ENCODE data around the gene KLHDC8A. TPM values are rescaled to one million over a fixed set of nuclear protein-coding genes. Genes with fewer than 3 reads are reported as not detected.
"Not testable (repeated sequence)": the region's sequence is repeated elsewhere in the genome, so short reads cannot be mapped to it uniquely, and the experiment has no call there.

Gene KLHDC8A
- total and polyA plus RNA-seq, 4 experiments from 2014 or later: not detected

DNA sequence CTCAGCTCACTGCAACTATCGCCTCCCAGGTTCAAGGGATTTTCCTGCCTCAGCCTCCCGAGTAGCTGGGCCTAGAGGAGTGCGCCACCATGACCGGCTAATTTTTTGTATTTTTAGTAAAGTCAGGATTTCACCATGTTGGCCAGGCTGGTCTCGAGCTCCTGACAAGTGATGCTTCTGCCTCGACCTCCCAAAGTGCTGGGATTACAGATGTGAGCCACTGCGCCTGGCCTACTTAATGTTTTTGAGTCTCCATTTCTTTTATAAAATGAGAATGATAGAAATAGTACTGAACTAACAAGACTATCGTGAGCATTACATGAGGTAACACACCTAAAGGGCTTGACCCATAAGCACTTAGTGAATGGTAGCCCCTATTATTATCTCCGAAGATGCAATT, 56.6 kb downstream of the KLHDC8A start:
- Histone ChIP-seq H3K27ac (ENCODE audit: low read depth, low read length) (no peak overlapping the region), H3K4me1 (ENCODE audit: insufficient read depth, low read length) (peaks cover 35% of the 10 kb centered on the region), H3K9me3 (ENCODE audit: control insufficient read depth in 1 of 2, low read length in 2 of 2) (no peaks in the 10 kb centered on the region), H3K4me3 (ENCODE audit: low read length in 2 of 2) (no peak overlapping the region), H3K27me3 (ENCODE audit: insufficient read depth, low read length) (no peaks in the 10 kb centered on the region), H3K36me3 (ENCODE audit: insufficient read depth, low read length) (peaks cover 30% of the 10 kb centered on the region)
- H3K4me3 Mint-ChIP-seq: no peak overlapping the region
- ChIA-PET POLR2A (ENCODE audit: partially characterized antibody) (interaction anchor here (2.9 to 15.2 kb wide), 3 partner anchors 13 to 25 kb away, joined by 10 to 159 read pairs (median 67); partner anchors contain the start of gene NUAK2), CTCF (ENCODE audit: partially characterized antibody) (interaction anchor here (10.6 kb wide), 1 partner anchor 27 kb away, joined by 79 read pairs; no protein-coding TSS in a partner anchor)
- intact Hi-C loops (cut with micrococcal nuclease): no loop called here
- no peaks in the 10 kb centered on the region for H3K9me3 Mint-ChIP-seq
- no peak for DNase-seq
- peak overlapping the region in 3 of 7 donors; percentile 41 to 81 (median 62) for H3K27ac Mint-ChIP-seq
- peaks cover 14 to 21% of the 10 kb centered on the region in 2 donors for H3K36me3 Mint-ChIP-seq
- peaks cover 34 to 65% (median 49%) of the 10 kb centered on the region in 4 donors for H3K4me1 Mint-ChIP-seq
- H3K27me3 Mint-ChIP-seq: no peaks in the 10 kb centered on the region

DNA sequence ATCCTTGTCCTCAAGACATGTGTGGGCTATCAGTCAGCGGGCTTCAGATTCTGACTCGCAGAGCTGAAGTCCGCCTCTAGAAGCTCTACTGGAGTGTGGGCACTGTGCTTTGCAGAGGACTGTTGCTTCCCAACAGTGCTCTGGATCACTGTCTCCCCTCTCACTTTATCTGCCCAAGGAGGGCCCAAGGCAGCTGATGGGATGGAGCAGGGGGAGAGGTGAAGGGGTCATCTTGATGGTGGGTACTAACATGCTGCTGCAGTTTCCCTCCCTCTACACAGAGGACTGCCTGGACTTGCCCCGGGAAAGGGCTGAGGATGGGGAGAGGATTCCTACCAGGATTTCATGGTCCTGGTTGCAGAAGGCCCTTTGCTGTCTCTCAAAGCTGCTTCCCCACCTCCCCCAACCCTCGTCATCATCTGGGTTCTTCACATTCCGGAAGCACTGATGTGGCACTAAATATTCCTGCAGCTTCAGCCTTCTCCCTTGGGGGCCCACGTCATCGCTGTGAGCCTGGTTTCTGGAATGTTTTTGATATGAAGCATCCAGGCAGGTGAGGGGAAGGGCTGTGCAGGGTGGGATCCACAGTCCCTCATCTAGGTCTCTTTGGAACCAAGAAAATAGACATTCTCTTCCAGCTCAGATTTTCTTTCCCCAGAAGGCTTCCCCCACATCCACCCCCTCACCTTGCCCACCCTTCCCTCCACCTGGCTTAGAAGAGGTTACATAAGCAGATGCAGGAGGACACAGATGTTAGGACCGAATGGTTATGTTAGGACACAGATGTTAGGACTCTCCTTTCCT, 58.3 kb downstream of the KLHDC8A start:
- POLR2A ChIA-PET (ENCODE audit: partially characterized antibody): interaction anchor here (0.9 to 15.2 kb wide), 6 partner anchors 8 to 24 kb away, joined by 3 to 159 read pairs (median 16); partner anchors contain the start of gene NUAK2

DNA sequence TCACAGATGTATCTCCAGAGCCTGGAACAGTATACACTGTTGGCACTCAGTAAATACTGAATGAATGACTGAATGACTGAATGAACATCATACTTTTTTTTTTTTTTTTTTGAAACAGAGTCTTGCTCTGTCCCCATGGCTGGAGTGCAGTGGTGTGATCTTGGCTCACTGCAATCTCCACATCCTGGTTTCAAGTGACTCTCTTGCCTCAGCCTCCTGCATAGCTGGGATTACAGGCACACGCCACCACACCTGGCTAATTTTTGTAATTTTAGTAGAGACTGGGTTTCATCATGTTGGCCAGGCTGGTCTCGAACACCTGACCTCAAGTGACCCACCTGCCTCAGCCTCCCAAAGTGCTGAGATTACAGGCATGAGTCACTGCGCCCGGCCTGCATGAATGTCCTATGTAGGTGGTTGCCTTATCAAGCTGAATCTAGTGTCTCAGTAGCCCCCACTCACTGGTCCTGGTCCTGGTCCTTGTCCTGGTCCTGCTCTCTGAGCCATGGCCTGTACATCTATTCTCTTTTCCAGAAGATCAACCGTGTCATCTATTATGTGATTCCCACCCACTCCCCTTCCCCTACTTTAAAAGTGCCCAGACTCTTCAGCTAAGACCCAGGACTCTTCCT, 59.1 kb downstream of the KLHDC8A start:
- ChIA-PET POLR2A (ENCODE audit: partially characterized antibody) (interaction anchor here (0.9 to 15.2 kb wide), 5 partner anchors 9 to 23 kb away, joined by 3 to 159 read pairs (median 29); partner anchors contain the start of gene NUAK2), CTCF (ENCODE audit: partially characterized antibody) (interaction anchor here (1.2 to 10.6 kb wide), 5 partner anchors 12 to 28 kb away, joined by 7 to 79 read pairs (median 26); partner anchors contain the start of gene NUAK2)
- peaks cover 49% of the 10 kb centered on the region for H3K4me1 ChIP-seq (ENCODE audit: insufficient read depth, low read length)
- H3K9me3 Mint-ChIP-seq; H3K9me3 ChIP-seq (ENCODE audit: control insufficient read depth in 1 of 2, low read length in 2 of 2); H3K4me3 ChIP-seq (ENCODE audit: low read length in 2 of 2); DNase-seq; H3K36me3 Mint-ChIP-seq; H3K27me3 Mint-ChIP-seq; H3K27ac ChIP-seq (ENCODE audit: low read depth, low read length); H3K4me3 Mint-ChIP-seq; H3K27me3 ChIP-seq (ENCODE audit: insufficient read depth, low read length); H3K36me3 ChIP-seq (ENCODE audit: insufficient read depth, low read length): not testable (repeated sequence)
- Mint-ChIP-seq H3K4me1 (peaks cover 40 to 84% (median 56%) of the 10 kb centered on the region in 4 donors), H3K27ac (peak overlapping the region; percentile 26 to 84 (median 63))
- intact Hi-C loops (cut with micrococcal nuclease): loop anchor here (1.0 to 2.0 kb wide), 3 partner anchors 9 to 25 kb away; no protein-coding TSS in a partner anchor

More for the DNA sequence above, 58.3 kb downstream of the KLHDC8A start:
- H3K27ac Mint-ChIP-seq: peak overlapping the region in 5 of 7 donors; percentile 9 to 83 (median 70)
- intact Hi-C loops (cut with micrococcal nuclease): loop anchor here (2.0 kb wide), 1 partner anchor 18 kb away; no protein-coding TSS in a partner anchor
- H3K36me3 Mint-ChIP-seq: peaks cover 6 to 9% of the 10 kb centered on the region in 2 donors
- no peaks in the 10 kb centered on the region for H3K9me3 ChIP-seq (ENCODE audit: control insufficient read depth in 1 of 2, low read length in 2 of 2)
- H3K36me3 ChIP-seq (ENCODE audit: insufficient read depth, low read length): peaks cover 13% of the 10 kb centered on the region
- no peaks in the 10 kb centered on the region for H3K27me3 Mint-ChIP-seq
- H3K27me3 ChIP-seq (ENCODE audit: insufficient read depth, low read length): no peaks in the 10 kb centered on the region
- no peaks in the 10 kb centered on the region for H3K9me3 Mint-ChIP-seq
- H3K4me3 ChIP-seq (ENCODE audit: low read length in 2 of 2): no peak overlapping the region
- peaks cover 38 to 76% (median 52%) of the 10 kb centered on the region in 4 donors for H3K4me1 Mint-ChIP-seq
- CTCF ChIA-PET (ENCODE audit: partially characterized antibody): interaction anchor here (1.2 to 10.6 kb wide), 6 partner anchors 12 to 42 kb away, joined by 3 to 79 read pairs (median 9); partner anchors contain the start of gene NUAK2
- H3K27ac ChIP-seq (ENCODE audit: low read depth, low read length): no peak overlapping the region
- no peak for DNase-seq
- H3K4me1 ChIP-seq (ENCODE audit: insufficient read depth, low read length): peaks cover 48% of the 10 kb centered on the region
- no peak overlapping the region for H3K4me3 Mint-ChIP-seq

DNA sequence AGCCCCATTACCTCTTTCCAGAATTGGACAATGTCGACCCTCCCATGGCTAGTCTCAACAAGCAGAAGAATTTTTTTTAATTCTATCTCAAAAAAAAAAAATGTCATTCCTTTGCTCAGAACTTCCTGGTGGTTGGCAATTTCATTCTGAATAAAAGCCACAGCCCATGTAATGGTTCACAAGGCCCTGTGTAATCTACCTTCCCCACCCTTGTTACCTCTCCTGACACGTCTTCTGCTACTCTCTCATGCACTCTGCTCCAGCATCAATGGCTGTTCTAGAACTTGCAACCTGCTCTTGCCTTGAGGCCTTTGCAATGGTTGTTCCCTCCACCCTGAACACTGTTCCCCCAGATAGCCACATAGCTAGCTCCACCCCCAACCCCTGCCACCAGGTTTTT, 60.6 kb downstream of the KLHDC8A start:
- Mint-ChIP-seq H3K27ac (peak overlapping the region; percentile 5 to 89 (median 61)), H3K9me3 (no peaks in the 10 kb centered on the region), H3K4me1 (peaks cover 44 to 88% (median 63%) of the 10 kb centered on the region in 4 donors), H3K27me3 (no peaks in the 10 kb centered on the region), H3K36me3 (peaks cover 0 to 3% of the 10 kb centered on the region in 2 donors), H3K4me3 (peak overlapping the region in 3 of 8 donors; percentile 17 to 44 (median 41))
- H3K27me3 ChIP-seq (ENCODE audit: insufficient read depth, low read length): no peaks in the 10 kb centered on the region
- H3K4me1 ChIP-seq (ENCODE audit: insufficient read depth, low read length): peaks cover 63% of the 10 kb centered on the region
- no peaks in the 10 kb centered on the region for H3K9me3 ChIP-seq (ENCODE audit: control insufficient read depth in 1 of 2, low read length in 2 of 2)
- ChIA-PET CTCF (ENCODE audit: partially characterized antibody) (interaction anchor here (2.9 to 10.6 kb wide), 4 partner anchors 11 to 29 kb away, joined by 12 to 79 read pairs (median 38); partner anchors contain the start of gene NUAK2), POLR2A (ENCODE audit: partially characterized antibody) (interaction anchor here (0.7 to 15.2 kb wide), 6 partner anchors 9 to 29 kb away, joined by 4 to 159 read pairs (median 18); partner anchors contain the start of gene NUAK2)
- DNase-seq: no peak
- no peak overlapping the region for H3K27ac ChIP-seq (ENCODE audit: low read depth, low read length)
- no peaks in the 10 kb centered on the region for H3K36me3 ChIP-seq (ENCODE audit: insufficient read depth, low read length)
- H3K4me3 ChIP-seq (ENCODE audit: low read length in 2 of 2): no peak overlapping the region
- intact Hi-C loops (cut with micrococcal nuclease): loop anchor here (2.0 kb wide), 1 partner anchor 23 kb away; no protein-coding TSS in a partner anchor

DNA sequence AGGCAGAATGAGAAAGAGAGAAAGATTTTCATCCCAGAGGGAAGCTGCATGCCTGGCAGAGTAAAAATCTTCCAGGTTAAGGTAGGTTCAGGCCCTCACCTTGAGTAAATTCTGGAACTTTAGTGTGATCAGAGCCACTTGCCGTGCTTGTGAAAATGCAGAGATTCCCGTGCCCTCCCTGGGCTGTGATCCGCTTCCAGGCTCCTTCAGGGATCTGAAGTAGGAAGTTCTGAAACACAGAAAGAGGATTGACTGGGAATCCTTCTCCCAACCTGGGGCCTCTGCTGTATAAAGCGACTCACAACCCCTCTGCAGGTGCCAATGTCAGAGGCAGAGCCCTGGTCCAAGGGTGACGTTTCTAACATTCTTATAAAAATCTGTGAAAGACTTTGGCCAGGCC, 61.8 kb downstream of the KLHDC8A start:
- H3K4me3 Mint-ChIP-seq: no peak overlapping the region

DNA sequence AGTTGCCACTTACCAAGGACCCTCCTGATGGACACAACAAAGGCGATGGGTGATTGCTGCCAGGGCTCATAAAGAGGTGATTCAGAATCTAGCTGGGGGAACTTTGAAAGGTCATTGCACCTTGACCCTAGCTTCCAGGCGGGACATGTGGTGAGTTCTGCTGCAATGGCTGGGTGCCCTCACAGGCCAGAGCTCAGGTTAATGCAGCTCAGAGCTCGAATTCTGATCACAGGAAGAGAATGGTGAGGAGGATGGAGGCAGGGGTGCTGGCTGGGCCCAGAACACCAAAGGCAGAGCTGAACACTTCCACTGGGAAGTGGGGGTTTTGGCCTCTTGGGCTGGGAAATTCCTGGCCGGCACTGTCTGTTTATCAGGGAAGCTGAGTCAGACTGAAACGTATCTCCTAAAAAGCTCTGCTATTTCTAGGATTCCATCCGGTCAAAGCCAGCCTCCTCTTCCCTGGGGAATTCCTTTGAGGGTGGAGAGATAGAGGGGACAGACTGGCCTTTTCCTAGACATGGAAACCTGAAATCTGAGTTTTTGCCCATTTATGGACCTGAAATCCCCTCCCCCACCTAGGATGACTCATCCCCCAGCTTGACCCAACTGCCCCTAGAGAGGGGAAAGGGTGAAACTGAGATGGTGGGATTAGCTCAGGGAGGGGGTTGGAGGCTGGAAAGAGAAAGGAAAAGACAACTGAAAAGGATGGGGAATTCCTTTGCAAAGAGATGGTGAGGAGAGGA, 62.4 kb downstream of the KLHDC8A start:
- peak overlapping the region in 2 of 7 donors; percentile 68 to 79 for H3K27ac Mint-ChIP-seq
- no peaks in the 10 kb centered on the region for H3K27me3 Mint-ChIP-seq
- H3K4me3 ChIP-seq (ENCODE audit: low read length in 2 of 2): no peak overlapping the region
- H3K27me3 ChIP-seq (ENCODE audit: insufficient read depth, low read length): no peaks in the 10 kb centered on the region
- POLR2A ChIA-PET (ENCODE audit: partially characterized antibody): interaction anchor here (1.1 to 15.2 kb wide), 6 partner anchors 7 to 30 kb away, joined by 3 to 159 read pairs (median 6); partner anchors contain the start of gene NUAK2
- no peak overlapping the region for H3K4me3 Mint-ChIP-seq
- no peaks in the 10 kb centered on the region for H3K9me3 ChIP-seq (ENCODE audit: control insufficient read depth in 1 of 2, low read length in 2 of 2)
- intact Hi-C loops (cut with micrococcal nuclease): no loop called here
- CTCF ChIA-PET (ENCODE audit: partially characterized antibody): interaction anchor here (0.9 to 10.6 kb wide), 6 partner anchors 9 to 31 kb away, joined by 3 to 79 read pairs (median 19); partner anchors contain the start of gene NUAK2
- H3K4me1 ChIP-seq (ENCODE audit: insufficient read depth, low read length): peaks cover 72% of the 10 kb centered on the region
- no peak overlapping the region for H3K27ac ChIP-seq (ENCODE audit: low read depth, low read length)
- H3K4me1 Mint-ChIP-seq: peaks cover 40 to 88% (median 62%) of the 10 kb centered on the region in 4 donors
- no peaks in the 10 kb centered on the region for H3K36me3 ChIP-seq (ENCODE audit: insufficient read depth, low read length)
- DNase-seq: no peak
- no peaks in the 10 kb centered on the region for H3K9me3 Mint-ChIP-seq
- no peaks in the 10 kb centered on the region for H3K36me3 Mint-ChIP-seq

More for the DNA sequence above, 61.8 kb downstream of the KLHDC8A start:
- Histone ChIP-seq H3K9me3 (ENCODE audit: control insufficient read depth in 1 of 2, low read length in 2 of 2) (no peaks in the 10 kb centered on the region), H3K36me3 (ENCODE audit: insufficient read depth, low read length) (no peaks in the 10 kb centered on the region), H3K27me3 (ENCODE audit: insufficient read depth, low read length) (no peaks in the 10 kb centered on the region), H3K27ac (ENCODE audit: low read depth, low read length) (no peak overlapping the region), H3K4me1 (ENCODE audit: insufficient read depth, low read length) (peaks cover 67% of the 10 kb centered on the region), H3K4me3 (ENCODE audit: low read length in 2 of 2) (no peak overlapping the region)
- intact Hi-C loops (cut with micrococcal nuclease): no loop called here
- no peak for DNase-seq
- peaks cover 43 to 86% (median 60%) of the 10 kb centered on the region in 4 donors for H3K4me1 Mint-ChIP-seq
- CTCF ChIA-PET (ENCODE audit: partially characterized antibody): interaction anchor here (0.9 to 10.6 kb wide), 6 partner anchors 10 to 31 kb away, joined by 3 to 79 read pairs (median 19); partner anchors contain the start of gene NUAK2
- H3K9me3 Mint-ChIP-seq: no peaks in the 10 kb centered on the region
- no peaks in the 10 kb centered on the region for H3K36me3 Mint-ChIP-seq
- no peak overlapping the region for H3K27ac Mint-ChIP-seq
- POLR2A ChIA-PET (ENCODE audit: partially characterized antibody): interaction anchor here (1.1 to 15.2 kb wide), 7 partner anchors 8 to 30 kb away, joined by 3 to 159 read pairs (median 6); partner anchors contain the start of gene NUAK2
- no peaks in the 10 kb centered on the region for H3K27me3 Mint-ChIP-seq
